PFSK-1 (cell line): Measurements from ENCODE around the gene DOCK1.

ENCODE experiments used
- FOXP2 ChIP-seq: optimal IDR thresholded peaks from 2 replicates; pipeline ENCODE3; 2011; ENCODE audit warnings: borderline replicate concordance, control low read depth, inconsistent platforms; ENCODE audit not compliant: insufficient read depth; ENCODE audit errors: extremely low read length, extremely low read depth
- POLR2AphosphoS5 ChIP-seq: IDR thresholded peaks from 2 replicates; pipeline ENCODE4 v1.6.1; 2012; ENCODE audit warnings: low read depth, mild to moderate bottlenecking, control low read depth, low read length, moderate library complexity
- REST ChIP-seq, 2 experiments: IDR thresholded peaks; 2 replicates each; pipeline versions ENCODE4 v1.6.1 to v1.8.0; 2011 to 2012; ENCODE audit warnings: low read depth in 2 of 2, low read length in 2 of 2, control low read depth in 1 of 2, inconsistent platforms in 1 of 2, mild to moderate bottlenecking in 1 of 2, moderate library complexity in 1 of 2; ENCODE audit not compliant: insufficient read depth in 1 of 2
- SIN3A ChIP-seq: IDR thresholded peaks from 2 replicates; pipeline ENCODE4 v1.6.1; 2012; ENCODE audit warnings: mild to moderate bottlenecking, low read length, moderate library complexity, borderline replicate concordance; ENCODE audit not compliant: insufficient read depth
- TAF1 ChIP-seq: IDR thresholded peaks from 2 replicates; pipeline ENCODE4 v1.6.1; 2012; ENCODE audit warnings: low read length, control low read depth, borderline replicate concordance; ENCODE audit not compliant: insufficient read depth

The DOCK1 gene

GRCh38 chr10:127018298-127018650, 113.0 kb downstream of the DOCK1 start:
- TF ChIP-seq FOXP2 (no peak), REST (IDR thresholded peaks at IDR 0.05; ENCODE audit: insufficient read depth in 1 of 2, low read depth in 2 of 2, low read length in 2 of 2) (no peak), SIN3A (no peak), TAF1 (no peak), POLR2AphosphoS5 (no peak)

DNA sequence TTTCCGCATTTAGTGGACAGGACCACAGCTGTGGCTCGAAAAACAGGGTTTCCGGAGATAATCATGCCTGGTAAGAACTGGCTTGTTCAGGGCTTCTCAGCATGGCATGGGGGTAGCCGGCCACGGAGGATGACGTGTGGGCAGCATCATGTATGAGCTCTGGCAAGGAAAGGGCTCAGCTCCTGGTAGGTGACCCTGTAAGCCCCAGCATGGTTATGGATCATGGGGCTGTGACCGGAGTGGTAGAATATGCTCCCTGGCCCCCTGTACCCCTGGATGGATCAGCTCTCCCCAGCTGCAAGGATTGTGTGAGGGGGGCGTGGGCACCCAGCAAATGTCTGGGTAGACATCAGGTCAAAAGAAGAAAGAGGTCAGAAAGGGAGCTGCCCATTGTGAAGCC, 113.5 kb downstream of the DOCK1 start:
- TF ChIP-seq FOXP2 (no peak), TAF1 (no peak), REST (IDR thresholded peaks at IDR 0.05; ENCODE audit: insufficient read depth in 1 of 2, low read depth in 2 of 2, low read length in 2 of 2) (no peak), POLR2AphosphoS5 (no peak), SIN3A (no peak)

DNA sequence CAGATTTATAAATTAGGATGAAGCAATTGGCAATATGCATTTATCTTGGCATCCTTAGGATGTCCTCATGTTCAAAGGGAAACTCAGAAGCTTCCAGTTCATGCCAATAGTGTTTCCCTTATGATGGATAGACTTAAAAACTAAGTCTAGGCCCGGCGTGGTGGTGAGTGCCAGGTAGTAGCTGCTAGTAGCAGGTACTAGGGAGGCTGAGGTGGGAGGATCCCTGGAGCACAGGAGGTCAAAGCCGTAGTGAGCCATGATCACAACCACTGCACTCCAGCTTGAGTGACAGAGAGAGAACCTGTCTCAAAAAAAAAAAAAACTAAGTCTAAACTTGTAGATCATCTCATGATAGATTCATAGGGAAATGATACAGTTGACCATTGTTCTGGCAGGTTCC, 115.0 kb downstream of the DOCK1 start:
- no peak for TF ChIP-seq REST (IDR thresholded peaks at IDR 0.05; ENCODE audit: insufficient read depth in 1 of 2, low read depth in 2 of 2, low read length in 2 of 2)

- TF ChIP-seq REST (IDR thresholded peaks at IDR 0.05; ENCODE audit: insufficient read depth in 1 of 2, low read depth in 2 of 2, low read length in 2 of 2), result no peak
- TF ChIP-seq POLR2AphosphoS5, result no peak
- no peak for TF ChIP-seq TAF1
- TF ChIP-seq SIN3A, result no peak
- TF ChIP-seq FOXP2, result no peak
Observed at GRCh38 chr10:127021801-127022200, 116.6 kb downstream of the DOCK1 start.

- TF ChIP-seq REST (IDR thresholded peaks at IDR 0.05; ENCODE audit: insufficient read depth in 1 of 2, low read depth in 2 of 2, low read length in 2 of 2) (no peak), POLR2AphosphoS5 (no peak), TAF1 (no peak), FOXP2 (no peak), SIN3A (no peak)
Observed at GRCh38 chr10:127024685-127025435, 119.6 kb downstream of the DOCK1 start.
